IMR-90 (cell line): ENCODE results near the gene TMPRSS5. TPM values are rescaled to one million over a fixed set of nuclear protein-coding genes. Genes with fewer than 3 reads are reported as not detected.

Experiments
- ATAC-seq: fragments of 200-7000 bp; cut with Tn5 transposase; 2 replicates; pipeline ENCODE4 v1.9.1; 2020; ENCODE audit warnings: low read depth, mild to moderate bottlenecking, moderate library complexity
- BruUV-seq: library from RNA; stranded (reverse); fragments of 400-500 nt; replicated peaks from 2 replicates; lab custom pipeline; 2021; lab: Mats Ljungman, UMichigan
- CTCF ChIA-PET: fragments of 300-600 bp; formaldehyde crosslinking; extraction: SDS; loops from one replicate; lab custom pipeline; 2021; ENCODE audit warnings: antibody characterized with exemption; lab: Yijun Ruan, JAX
- POLR2A ChIA-PET: fragments of 300-600 bp; sonication (Branson Sonifier 250); formaldehyde crosslinking; loops from one replicate; lab custom pipeline; 2022; ENCODE audit warnings: antibody characterized with exemption; ENCODE audit not compliant: unreplicated experiment; lab: Charles Lee
- DNase-seq: peaks from one replicate; pipeline ENCODE4 v3.0.0; 2013
- H2AFZ ChIP-seq: replicated peaks from 2 replicates; pipeline ENCODE3; 2013; ENCODE audit warnings: low read length, mild to moderate bottlenecking; ENCODE audit not compliant: poor library complexity
- H2AK5ac ChIP-seq: 2 replicates; pipeline ENCODE4 v1.6.1; 2013; ENCODE audit warnings: low read depth, low read length, inconsistent platforms
- H2AK9ac ChIP-seq: replicated peaks from 2 replicates; pipeline ENCODE3; 2013; ENCODE audit warnings: mild to moderate bottlenecking, low read depth, low read length, moderate library complexity; ENCODE audit not compliant: poor library complexity
- H2BK120ac ChIP-seq: 2 replicates; pipeline ENCODE4 v1.6.1; 2013; ENCODE audit warnings: low read depth, low read length, inconsistent platforms
- H2BK15ac ChIP-seq: 3 replicates; pipeline ENCODE4 v1.6.1; 2013; ENCODE audit warnings: low read depth, low read length, inconsistent platforms
- H2BK20ac ChIP-seq: 2 replicates; pipeline ENCODE4 v1.6.1; 2013; ENCODE audit warnings: low read depth, mild to moderate bottlenecking, inconsistent platforms, low read length, moderate library complexity
- H2BK5ac ChIP-seq: 2 replicates; pipeline ENCODE4 v1.6.1; 2013; ENCODE audit warnings: mild to moderate bottlenecking, low read depth, low read length, inconsistent platforms; ENCODE audit not compliant: poor library complexity, severe bottlenecking
- H3K14ac ChIP-seq: replicated peaks from 2 replicates; pipeline ENCODE4 v1.6.1; 2013; ENCODE audit warnings: low read depth, low read length, inconsistent platforms
- H3K18ac ChIP-seq: 2 replicates; pipeline ENCODE4 v1.6.1; 2013; ENCODE audit warnings: low read depth, low read length, control low read depth
- H3K23ac ChIP-seq: 2 replicates; pipeline ENCODE4 v1.6.1; 2013; ENCODE audit warnings: low read depth, low read length, inconsistent platforms
- H3K27ac ChIP-seq: 2 replicates; pipeline ENCODE4 v1.5.1; 2013; ENCODE audit warnings: mild to moderate bottlenecking, control low read depth, low read length; ENCODE audit not compliant: insufficient read depth
- H3K27me3 ChIP-seq: 2 replicates; pipeline ENCODE4 v1.6.1; 2013; ENCODE audit warnings: low read length; ENCODE audit not compliant: control insufficient read depth, insufficient read depth
- H3K36me3 ChIP-seq: 2 replicates; pipeline ENCODE4 v1.6.1; 2013; ENCODE audit warnings: low read length, mixed read lengths; ENCODE audit not compliant: control insufficient read depth, insufficient read depth
- H3K4ac ChIP-seq: 2 replicates; pipeline ENCODE4 v1.6.1; 2013; ENCODE audit warnings: low read depth, low read length, inconsistent platforms
- H3K4me1 ChIP-seq: 2 replicates; pipeline ENCODE4 v1.6.1; 2013; ENCODE audit warnings: low read length, mixed read lengths; ENCODE audit not compliant: control insufficient read depth, insufficient read depth
- H3K4me2 ChIP-seq: 2 replicates; pipeline ENCODE4 v1.6.1; 2013; ENCODE audit warnings: low read depth, mild to moderate bottlenecking, control low read depth, low read length, moderate library complexity
- H3K4me3 ChIP-seq: 2 replicates; pipeline ENCODE4 v1.5.1; 2013; ENCODE audit warnings: low read depth, mild to moderate bottlenecking, control low read depth, low read length, moderate library complexity; ENCODE audit not compliant: insufficient read depth
- H3K56ac ChIP-seq: 2 replicates; pipeline ENCODE4 v1.6.1; 2013; ENCODE audit warnings: low read length, inconsistent platforms; ENCODE audit not compliant: insufficient read depth; ENCODE audit errors: extremely low read depth
- H3K79me1 ChIP-seq, 2 experiments: 2 replicates each; pipeline ENCODE4 v1.6.1; 2013; ENCODE audit warnings: low read length in 2 of 2, inconsistent platforms in 1 of 2, low read depth in 1 of 2
- H3K9ac ChIP-seq: 2 replicates; pipeline ENCODE4 v1.6.1; 2013; ENCODE audit warnings: low read depth, low read length, control low read depth
- H3K9me1 ChIP-seq: 2 replicates; pipeline ENCODE4 v1.6.1; 2013; ENCODE audit warnings: low read length, inconsistent platforms; ENCODE audit not compliant: insufficient read depth
- H3K9me3 ChIP-seq: 2 replicates; pipeline ENCODE4 v1.6.1; 2013; ENCODE audit warnings: low read length; ENCODE audit not compliant: control insufficient read depth, insufficient read depth
- H4K20me1 ChIP-seq: 2 replicates; pipeline ENCODE4 v1.6.1; 2013; ENCODE audit warnings: low read length, inconsistent platforms; ENCODE audit not compliant: insufficient read depth
- H4K5ac ChIP-seq: 2 replicates; pipeline ENCODE4 v1.6.1; 2013; ENCODE audit warnings: mild to moderate bottlenecking, low read depth, low read length, control low read depth
- H4K8ac ChIP-seq, 2 experiments: 2 replicates each; pipeline ENCODE4 v1.6.1; 2013; ENCODE audit warnings: low read depth in 2 of 2, low read length in 2 of 2, control low read depth in 1 of 2, inconsistent platforms in 1 of 2
- H4K91ac ChIP-seq: 2 replicates; pipeline ENCODE4 v1.6.1; 2013; ENCODE audit warnings: low read depth, low read length, inconsistent platforms; ENCODE audit not compliant: insufficient read depth
- BHLHE40 ChIP-seq: fragments of 150-350 bp; IDR thresholded peaks from 2 replicates; pipeline ENCODE4 v1.6.1; 2016; ENCODE audit warnings: mild to moderate bottlenecking, low read depth, low read length
- CTCF ChIP-seq: conservative IDR thresholded peaks from 2 replicates; pipeline ENCODE4 v1.5.1; 2012; ENCODE audit warnings: mild to moderate bottlenecking, low read depth, low read length, improper control_type of control experiment
- ELK1 ChIP-seq: fragments of 150-350 bp; IDR thresholded peaks from 2 replicates; pipeline ENCODE4 v1.6.1; 2016; ENCODE audit warnings: low read depth, mild to moderate bottlenecking, low read length, moderate library complexity, borderline replicate concordance
- MAZ ChIP-seq: IDR thresholded peaks from 2 replicates; pipeline ENCODE4 v1.6.1; 2012; ENCODE audit warnings: low read depth, mild to moderate bottlenecking, low read length, improper control_type of control experiment, moderate library complexity, borderline replicate concordance
- MXI1 ChIP-seq: IDR thresholded peaks from 2 replicates; pipeline ENCODE4 v1.6.1; 2012; ENCODE audit warnings: low read depth, mild to moderate bottlenecking, low read length, moderate library complexity, borderline replicate concordance
- NFE2L2 ChIP-seq: fragments of 150-350 bp; IDR thresholded peaks from 2 replicates; pipeline ENCODE4 v1.6.1; 2016; ENCODE audit warnings: low read depth, mild to moderate bottlenecking, low read length
- POLR2A ChIP-seq: IDR thresholded peaks from 2 replicates; pipeline ENCODE4 v1.6.1; 2012; ENCODE audit warnings: mild to moderate bottlenecking, low read depth, low read length
- RCOR1 ChIP-seq: IDR thresholded peaks from 2 replicates; pipeline ENCODE4 v1.6.1; 2012; ENCODE audit warnings: mild to moderate bottlenecking, low read length, improper control_type of control experiment; ENCODE audit not compliant: insufficient replicate concordance
- RFX5 ChIP-seq: IDR thresholded peaks from 2 replicates; pipeline ENCODE4 v1.8.0; 2012; ENCODE audit warnings: low read depth, mild to moderate bottlenecking, low read length, moderate library complexity
- WGBS, 2 experiments: methylation state at CpG; one replicate each; pipeline versions ENCODE4 v1.1.5 to v1.1.7; 2013; ENCODE audit warnings: missing lambda C conversion rate in 2 of 2; ENCODE audit not compliant: insufficient read length in 1 of 2; ENCODE audit errors: extremely low coverage in 2 of 2; 5-methylcytosine and 5-hydroxymethylcytosine counted together
- dilution Hi-C: fragments of 300-500 bp; cut with HindIII; formaldehyde crosslinking; loops from one replicate; pipeline ENCODE4 v1.14.3; 2018; ENCODE audit warnings: low sequenced_read_pairs; ENCODE audit not compliant: unreplicated experiment
- in situ Hi-C: fragments of 300-500 bp; cut with MboI; formaldehyde crosslinking; loops from 3 replicates; pipeline ENCODE4 v1.14.3; 2019; ENCODE audit warnings: low sequenced_read_pairs, inconsistent platforms, mixed read lengths
- intact Hi-C: fragments of 100-400 bp; cut with micrococcal nuclease; formaldehyde crosslinking; loops from 2 replicates; pipeline ENCODE4 v1.10.0; 2022
- polyA plus RNA-seq, 3 experiments: library from polyadenylated mRNA; depleted of rRNA; stranded (reverse); fragments of >200 nt; gene quantifications; 2 replicates each; pipeline ENCODE4 v1.2.3, GENCODE V29; 2012; ENCODE audit warnings: low replicate concordance in 1 of 3
- total RNA-seq: library from RNA; depleted of rRNA; stranded (reverse); fragments of >200 nt; gene quantifications from 2 replicates; pipeline ENCODE4 v1.2.3, GENCODE V29; 2012

The TMPRSS5 gene
- total and polyA plus RNA-seq, 2 of the 4 experiments (the other 2 are of a cell fraction): under 0.01 to 0.24 TPM

GRCh38 chr11:113697111-113697510 is 9.0 kb downstream of the TMPRSS5 start:
- Histone ChIP-seq H3K36me3 (no peaks in the 10 kb centered on the region), H3K4me2 (no peak overlapping the region)
- dilution Hi-C loops: no loop called here

More at GRCh38 chr11:113697111-113697510, 9.0 kb downstream of the TMPRSS5 start:
- Histone ChIP-seq H3K27ac (no peak overlapping the region), H2BK5ac (no peak overlapping the region), H2BK15ac (no peak overlapping the region), H3K9ac (no peak overlapping the region), H3K56ac (no peak overlapping the region), H4K20me1 (no peaks in the 10 kb centered on the region), H2AK5ac (no peak overlapping the region), H3K9me3 (no peaks in the 10 kb centered on the region), H3K4me3 (no peak overlapping the region), H3K18ac (no peak overlapping the region), H2BK120ac (no peak overlapping the region), H3K4ac (no peak overlapping the region), H3K23ac (no peak overlapping the region), H4K8ac (no peak overlapping the region), H2AFZ (no peak overlapping the region), H3K9me1 (peaks cover 3% of the 10 kb centered on the region; the same call in 1 of the 2 replicates), H3K14ac (no peak overlapping the region), H2AK9ac (no peak overlapping the region), H3K4me1 (no peaks in the 10 kb centered on the region; the same call in 1 of the 2 replicates), H3K27me3 (no peaks in the 10 kb centered on the region; the same call in 1 of the 2 replicates), H3K79me1 (no peaks in the 10 kb centered on the region), H4K5ac (no peak overlapping the region), H4K91ac (no peak overlapping the region), H2BK20ac (no peak overlapping the region)
- no TSS peak for BruUV-seq
- ChIA-PET POLR2A (no interaction called here), CTCF (no interaction called here)
- ATAC-seq (no peak), DNase-seq (no peak)
- 100% methylated on average over 1 of the region's 5 CpGs; no CpG with 5 or more reads in 1 of the 2 experiments for WGBS, 2 experiments
- no peak for TF ChIP-seq BHLHE40
- TF ChIP-seq RCOR1: no peak
- TF ChIP-seq RFX5: no peak
- no peak for TF ChIP-seq POLR2A
- TF ChIP-seq NFE2L2: no peak
- no peak for TF ChIP-seq MXI1
- no peak for TF ChIP-seq MAZ
- no peak for TF ChIP-seq ELK1
- TF ChIP-seq CTCF: no peak
- in situ Hi-C loops (no loop called here), intact Hi-C loops (no loop called here)
